Skeletal muscle satellite cell (primary cell): ENCODE results near the gene EIF4EBP3.
"Not testable (repeated sequence)": the region's sequence is repeated elsewhere in the genome, so short reads cannot be mapped to it uniquely, and the experiment has no call there.

Experiments used
- H3K27me3 ChIP-seq: 2 replicates; pipeline ENCODE4 v1.7.0; 2013; ENCODE audit warnings: low read length; ENCODE audit not compliant: control insufficient read depth, insufficient read depth
- H3K36me3 ChIP-seq: 2 replicates; pipeline ENCODE4 v1.7.0; 2013; ENCODE audit warnings: mild to moderate bottlenecking, control low read depth, low read length; ENCODE audit not compliant: insufficient read depth
- H3K4me1 ChIP-seq: 2 replicates; pipeline ENCODE4 v1.7.0; 2013; ENCODE audit warnings: low read length; ENCODE audit not compliant: control insufficient read depth, insufficient read depth
- H3K4me2 ChIP-seq: 2 replicates; pipeline ENCODE4 v1.7.0; 2013; ENCODE audit warnings: mild to moderate bottlenecking, low read length
- H3K4me3 ChIP-seq: 2 replicates; pipeline ENCODE4 v1.7.0; 2013; ENCODE audit warnings: low read length
- H3K9ac ChIP-seq: 2 replicates; pipeline ENCODE4 v1.7.0; 2013; ENCODE audit warnings: mild to moderate bottlenecking, low read depth, low read length, moderate library complexity
- H3K9me3 ChIP-seq: replicated peaks from 2 replicates; pipeline ENCODE4 v1.7.0; 2013; ENCODE audit warnings: mild to moderate bottlenecking, control low read depth, low read length

EIF4EBP3 gene

GRCh38 chr5:140567136-140567818, 19.8 kb downstream of the EIF4EBP3 start:
- peaks cover 18% of the 10 kb centered on the region for H3K4me1 ChIP-seq
- H3K27me3 ChIP-seq: no peaks in the 10 kb centered on the region
- no peak overlapping the region for H3K4me2 ChIP-seq
- peaks cover 24% of the 10 kb centered on the region for H3K36me3 ChIP-seq
- H3K9ac ChIP-seq: no peak overlapping the region
- no peaks in the 10 kb centered on the region for H3K9me3 ChIP-seq
- H3K4me3 ChIP-seq: no peak overlapping the region

DNA sequence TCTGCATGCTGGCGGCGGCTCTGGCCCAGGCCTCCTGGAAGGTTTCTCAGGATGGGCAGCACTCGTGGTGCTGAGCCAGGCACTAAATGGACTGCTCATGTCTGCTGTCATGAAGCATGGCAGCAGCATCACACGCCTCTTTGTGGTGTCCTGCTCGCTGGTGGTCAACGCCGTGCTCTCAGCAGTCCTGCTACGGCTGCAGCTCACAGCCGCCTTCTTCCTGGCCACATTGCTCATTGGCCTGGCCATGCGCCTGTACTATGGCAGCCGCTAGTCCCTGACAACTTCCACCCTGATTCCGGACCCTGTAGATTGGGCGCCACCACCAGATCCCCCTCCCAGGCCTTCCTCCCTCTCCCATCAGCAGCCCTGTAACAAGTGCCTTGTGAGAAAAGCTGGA, 20.4 kb downstream of the EIF4EBP3 start:
- Histone ChIP-seq H3K4me1 (peaks cover 18% of the 10 kb centered on the region), H3K4me2 (no peak overlapping the region), H3K4me3 (no peak overlapping the region)

DNA sequence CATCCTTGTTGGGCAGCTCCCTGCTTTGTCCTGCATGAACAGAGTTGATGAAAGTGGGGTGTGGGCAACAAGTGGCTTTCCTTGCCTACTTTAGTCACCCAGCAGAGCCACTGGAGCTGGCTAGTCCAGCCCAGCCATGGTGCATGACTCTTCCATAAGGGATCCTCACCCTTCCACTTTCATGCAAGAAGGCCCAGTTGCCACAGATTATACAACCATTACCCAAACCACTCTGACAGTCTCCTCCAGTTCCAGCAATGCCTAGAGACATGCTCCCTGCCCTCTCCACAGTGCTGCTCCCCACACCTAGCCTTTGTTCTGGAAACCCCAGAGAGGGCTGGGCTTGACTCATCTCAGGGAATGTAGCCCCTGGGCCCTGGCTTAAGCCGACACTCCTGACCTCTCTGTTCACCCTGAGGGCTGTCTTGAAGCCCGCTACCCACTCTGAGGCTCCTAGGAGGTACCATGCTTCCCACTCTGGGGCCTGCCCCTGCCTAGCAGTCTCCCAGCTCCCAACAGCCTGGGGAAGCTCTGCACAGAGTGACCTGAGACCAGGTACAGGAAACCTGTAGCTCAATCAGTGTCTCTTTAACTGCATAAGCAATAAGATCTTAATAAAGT, 21.1 kb downstream of the EIF4EBP3 start:
- H3K9me3 ChIP-seq: no peaks in the 10 kb centered on the region
- no peak overlapping the region for H3K4me2 ChIP-seq
- peaks cover 13% of the 10 kb centered on the region for H3K4me1 ChIP-seq
- H3K9ac ChIP-seq: no peak overlapping the region
- no peaks in the 10 kb centered on the region for H3K27me3 ChIP-seq
- no peak overlapping the region for H3K4me3 ChIP-seq
- peaks cover 24% of the 10 kb centered on the region for H3K36me3 ChIP-seq

More for the DNA sequence above, 20.4 kb downstream of the EIF4EBP3 start:
- H3K9ac ChIP-seq: no peak overlapping the region
- H3K27me3 ChIP-seq: no peaks in the 10 kb centered on the region
- no peaks in the 10 kb centered on the region for H3K9me3 ChIP-seq
- H3K36me3 ChIP-seq: peaks cover 24% of the 10 kb centered on the region

DNA sequence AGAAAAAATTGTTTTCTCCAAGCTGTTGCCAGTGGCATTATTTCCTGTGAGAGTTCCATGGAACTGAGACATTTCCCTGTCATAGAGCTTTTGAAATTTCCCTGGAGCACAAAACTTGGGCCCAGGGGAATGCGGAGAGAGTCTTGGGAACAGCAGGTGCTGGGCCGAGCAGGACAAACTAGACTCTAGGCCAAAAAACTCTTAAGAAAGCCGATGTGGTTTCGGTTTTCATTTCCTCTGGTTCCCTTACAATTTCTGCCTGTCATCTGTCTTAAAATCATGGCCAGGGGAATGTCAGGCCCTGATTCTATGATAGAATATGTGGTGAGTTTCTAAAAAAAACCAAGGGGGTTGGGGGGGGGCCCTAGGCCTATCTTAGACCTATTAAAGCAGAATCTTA, 21.7 kb downstream of the EIF4EBP3 start:
- Histone ChIP-seq H3K9ac (peak overlapping the region; percentile 23), H3K27me3 (no peaks in the 10 kb centered on the region), H3K9me3 (no peaks in the 10 kb centered on the region), H3K4me3 (no peak overlapping the region), H3K4me1 (peaks cover 9% of the 10 kb centered on the region), H3K36me3 (peaks cover 24% of the 10 kb centered on the region), H3K4me2 (no peak overlapping the region)

DNA sequence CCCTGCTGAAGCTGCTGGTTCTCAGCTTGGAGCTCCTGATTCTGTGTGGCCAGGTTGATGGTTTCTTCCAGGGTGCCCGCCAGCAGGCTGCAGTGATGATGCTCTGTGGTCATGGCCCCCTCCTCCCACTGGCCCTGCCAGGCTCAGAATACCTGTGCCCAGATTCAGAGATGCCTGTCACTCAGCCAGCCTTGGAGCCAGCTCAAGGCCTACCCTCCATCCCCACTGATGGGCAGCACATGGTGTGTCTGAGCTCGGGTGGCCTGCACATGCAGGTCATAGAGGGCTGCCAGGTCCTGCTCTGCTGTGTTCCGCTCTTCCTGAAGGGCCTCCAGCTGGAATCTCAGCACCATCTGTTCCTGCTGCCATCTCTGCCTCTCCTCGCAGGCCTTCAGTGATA, 22.6 kb downstream of the EIF4EBP3 start:
- Histone ChIP-seq H3K27me3 (no peaks in the 10 kb centered on the region), H3K9me3 (no peaks in the 10 kb centered on the region), H3K36me3 (peaks cover 24% of the 10 kb centered on the region), H3K4me2 (no peak overlapping the region), H3K4me3 (no peak overlapping the region), H3K4me1 (peaks cover 9% of the 10 kb centered on the region), H3K9ac (no peak overlapping the region)

DNA sequence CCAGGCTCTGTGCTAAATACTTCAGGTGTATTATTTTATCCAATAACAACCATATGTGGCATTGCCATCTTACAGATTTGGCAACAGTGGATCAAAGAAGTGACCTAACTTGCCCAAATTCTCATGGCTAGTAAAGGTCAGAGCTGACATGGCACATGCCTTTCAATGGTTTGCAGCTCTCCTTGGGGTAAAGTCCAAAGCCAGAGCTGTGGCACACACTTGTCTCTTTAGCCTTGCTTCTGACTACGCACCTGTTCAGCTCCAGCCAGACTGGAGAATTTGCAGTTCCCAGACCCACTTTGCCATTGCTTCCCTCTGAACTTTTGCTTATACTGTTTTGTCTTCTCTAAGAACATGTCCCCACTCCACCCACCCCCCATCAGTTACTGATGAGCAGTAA, 23.0 kb downstream of the EIF4EBP3 start:
- H3K27me3 ChIP-seq: no peaks in the 10 kb centered on the region
- H3K4me1 ChIP-seq: peaks cover 7% of the 10 kb centered on the region
- no peak overlapping the region for H3K9ac ChIP-seq
- H3K4me3 ChIP-seq: no peak overlapping the region
- no peaks in the 10 kb centered on the region for H3K9me3 ChIP-seq
- no peak overlapping the region for H3K4me2 ChIP-seq
- H3K36me3 ChIP-seq: peaks cover 24% of the 10 kb centered on the region

GRCh38 chr5:140571105-140571504, 23.6 kb downstream of the EIF4EBP3 start:
- no peak overlapping the region for H3K4me2 ChIP-seq
- H3K4me3 ChIP-seq: no peak overlapping the region
- no peaks in the 10 kb centered on the region for H3K9me3 ChIP-seq
- no peak overlapping the region for H3K9ac ChIP-seq
- H3K27me3 ChIP-seq: no peaks in the 10 kb centered on the region
- peaks cover 1% of the 10 kb centered on the region for H3K4me1 ChIP-seq
- H3K36me3 ChIP-seq: peaks cover 24% of the 10 kb centered on the region

- Histone ChIP-seq H3K36me3 (peaks cover under 1% of the 10 kb centered on the region), H3K9me3 (no peaks in the 10 kb centered on the region), H3K4me3 (no peak overlapping the region), H3K4me1 (peaks cover 3% of the 10 kb centered on the region), H3K4me2 (no peak overlapping the region), H3K9ac (no peak overlapping the region), H3K27me3 (no peaks in the 10 kb centered on the region)
Measured at GRCh38 chr5:140573683-140574082, 26.2 kb downstream of the EIF4EBP3 start.

DNA sequence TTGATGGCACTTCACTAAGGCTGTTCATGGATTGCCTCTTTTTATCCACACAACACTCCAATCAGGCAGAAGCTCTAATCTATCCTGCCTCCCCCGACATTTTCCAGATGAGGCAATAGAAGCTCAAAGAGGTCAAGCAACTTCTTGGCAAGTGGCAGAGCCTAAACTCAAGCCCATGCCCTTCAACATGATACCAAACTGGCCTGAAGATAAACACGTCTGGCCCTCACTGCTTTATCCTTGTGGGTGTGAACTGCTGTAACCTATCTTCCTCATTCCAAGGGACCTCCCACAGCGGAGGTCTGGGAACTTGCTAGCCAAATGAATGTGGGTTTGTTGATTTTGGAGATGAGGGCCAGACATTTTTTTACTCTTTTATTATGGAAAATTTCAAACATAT, 26.7 kb downstream of the EIF4EBP3 start:
- no peaks in the 10 kb centered on the region for H3K27me3 ChIP-seq
- no peak overlapping the region for H3K4me3 ChIP-seq
- no peak overlapping the region for H3K9ac ChIP-seq
- H3K4me2 ChIP-seq: no peak overlapping the region
- no peaks in the 10 kb centered on the region for H3K36me3 ChIP-seq
- peaks cover 3% of the 10 kb centered on the region for H3K4me1 ChIP-seq
- no peaks in the 10 kb centered on the region for H3K9me3 ChIP-seq

DNA sequence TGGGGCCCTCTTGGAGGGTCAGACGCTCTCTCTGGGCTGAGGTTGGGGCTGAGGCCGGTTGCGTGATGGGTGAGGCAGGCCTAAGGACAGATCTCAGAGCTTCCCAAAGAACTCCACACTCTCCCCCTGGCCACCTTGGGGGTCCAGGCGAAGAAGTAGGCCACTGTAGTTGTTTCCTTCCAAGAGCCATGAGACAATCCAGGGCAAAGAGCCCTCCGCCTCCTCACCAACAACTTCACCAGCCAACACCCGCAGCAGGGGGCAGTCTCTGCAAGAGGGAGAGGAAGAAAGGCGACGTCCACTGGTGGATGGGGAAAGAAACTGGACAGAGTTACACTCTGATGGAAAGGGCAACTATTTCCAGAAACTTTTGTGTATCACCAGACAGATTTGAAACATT, 27.8 kb downstream of the EIF4EBP3 start:
- H3K4me3 ChIP-seq: no peak overlapping the region
- H3K4me1 ChIP-seq: peaks cover 3% of the 10 kb centered on the region
- no peak overlapping the region for H3K9ac ChIP-seq
- H3K36me3 ChIP-seq: no peaks in the 10 kb centered on the region
- no peaks in the 10 kb centered on the region for H3K9me3 ChIP-seq
- no peak overlapping the region for H3K4me2 ChIP-seq
- no peaks in the 10 kb centered on the region for H3K27me3 ChIP-seq

DNA sequence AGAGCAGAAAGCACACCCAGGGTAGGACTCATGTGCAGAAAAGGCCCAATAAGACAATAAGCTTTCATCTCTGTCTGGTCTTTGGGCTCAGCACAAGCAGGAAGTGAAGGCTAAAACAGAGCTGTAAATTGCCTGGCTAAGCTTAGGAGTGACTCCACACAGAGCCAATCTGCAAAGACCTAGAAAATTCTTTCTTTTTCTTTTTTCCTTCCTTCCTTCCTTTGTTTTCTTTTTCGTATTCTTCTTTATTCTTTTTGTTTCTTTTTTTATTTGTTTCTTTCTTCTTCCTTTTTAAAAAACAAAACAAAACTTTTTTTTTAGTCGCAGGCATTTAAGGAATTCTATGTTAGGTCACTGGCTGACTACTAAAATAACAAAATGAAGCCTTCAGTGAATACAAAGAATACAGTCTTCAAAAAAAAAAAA, 29.3 kb downstream of the EIF4EBP3 start:
- no peak overlapping the region for H3K4me2 ChIP-seq
- no peak overlapping the region for H3K9ac ChIP-seq
- no peak overlapping the region for H3K4me3 ChIP-seq
- H3K27me3 ChIP-seq: no peaks in the 10 kb centered on the region
- H3K9me3 ChIP-seq: no peaks in the 10 kb centered on the region
- H3K4me1 ChIP-seq: peaks cover 3% of the 10 kb centered on the region
- H3K36me3 ChIP-seq: no peaks in the 10 kb centered on the region

DNA sequence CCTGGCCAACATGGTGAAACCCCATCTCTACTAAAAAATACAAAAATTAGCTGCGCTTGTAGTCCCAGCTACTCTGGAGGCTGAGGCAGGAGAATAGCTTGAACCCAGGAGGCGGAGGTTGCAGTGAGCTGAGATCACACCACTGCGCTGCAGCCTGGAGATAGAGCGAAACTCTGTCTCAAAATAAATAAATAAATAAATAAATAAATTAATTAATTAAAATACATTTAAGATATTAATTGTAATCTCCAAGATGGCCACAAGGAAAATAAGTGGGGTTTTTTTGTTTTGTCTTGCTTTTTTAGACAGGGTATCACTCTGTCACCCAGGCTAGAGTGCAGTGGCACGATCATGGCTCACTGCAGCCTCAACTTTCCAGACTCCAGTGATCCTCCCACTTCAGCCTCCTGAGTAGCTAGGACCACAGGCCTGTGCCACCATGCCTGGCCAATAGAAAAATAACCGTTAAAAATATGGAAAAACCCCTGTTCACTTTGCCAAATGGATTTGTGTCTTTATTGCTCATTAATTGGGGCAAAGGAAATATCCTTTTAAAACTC, 31.8 kb downstream of the EIF4EBP3 start:
- not testable (repeated sequence) for H3K9me3 ChIP-seq, H3K9ac ChIP-seq, H3K4me3 ChIP-seq, H3K36me3 ChIP-seq, H3K4me1 ChIP-seq, H3K27me3 ChIP-seq, H3K4me2 ChIP-seq
